ENCODE results near the gene DNAJB9.
"Not testable (repeated sequence)": the region's sequence is repeated elsewhere in the genome, so short reads cannot be mapped to it uniquely, and the experiment has no call there.

DNAJB9 gene

GRCh38 chr7:108569381-108570145 is at the start of gene DNAJB9, which contains the start of gene THAP5:
DNAJB9 (plus strand) TSS chr7:108569874; CDS start chr7:108571727, 1,853 bp downstream.
THAP5 (minus strand) TSS chr7:108569706; CDS start chr7:108569569, 137 bp downstream.
- DNase-seq: peak; percentile 97 to 100 (median 99)

- no peak for DNase-seq
These were observed 46.9 kb upstream of the DNAJB9 start for GRCh38 chr7:108522780-108523179.

- DNase-seq: peak in 2 of 6 experiments; percentile 51 to 61
These were observed 44.2 kb upstream of the DNAJB9 start for GRCh38 chr7:108525327-108525984.

- peak; percentile 99 to 100 (median 100) for DNase-seq
These were observed 43.5 kb upstream of the DNAJB9 start, which contains the start of gene PNPLA8 for GRCh38 chr7:108525985-108526767. PNPLA8 (minus strand) TSS chr7:108526135; CDS start chr7:108515491, 10,644 bp downstream.

GRCh38 chr7:108526768-108527017 is 43.0 kb upstream of the DNAJB9 start:
- no peak for DNase-seq

GRCh38 chr7:108528183-108528712 is 41.4 kb upstream of the DNAJB9 start:
- no peak for DNase-seq

GRCh38 chr7:108529341-108529740 is 40.3 kb upstream of the DNAJB9 start:
- DNase-seq: no peak

GRCh38 chr7:108533712-108534111 is 36.0 kb upstream of the DNAJB9 start:
- DNase-seq: no peak

- no peak for DNase-seq
These were observed 34.4 kb upstream of the DNAJB9 start for GRCh38 chr7:108535257-108535656.

- no peak for DNase-seq
These were observed 33.9 kb upstream of the DNAJB9 start for GRCh38 chr7:108535744-108536143.

GRCh38 chr7:108537229-108537628 is 32.4 kb upstream of the DNAJB9 start:
- DNase-seq: no peak

GRCh38 chr7:108538236-108538635 is 31.4 kb upstream of the DNAJB9 start:
- not testable (repeated sequence) for DNase-seq

GRCh38 chr7:108538685-108539084 is 31.0 kb upstream of the DNAJB9 start:
- DNase-seq: not testable (repeated sequence)

- no peak for DNase-seq
These were observed 28.2 kb upstream of the DNAJB9 start for GRCh38 chr7:108541478-108541877.

- not testable (repeated sequence) for DNase-seq
These were observed 21.4 kb upstream of the DNAJB9 start for GRCh38 chr7:108548141-108548896.

GRCh38 chr7:108556665-108557064 is 13.0 kb upstream of the DNAJB9 start:
- DNase-seq: not testable (repeated sequence)

- no peak for DNase-seq
These were observed 12.5 kb upstream of the DNAJB9 start for GRCh38 chr7:108557191-108557590.

- DNase-seq: no peak
These were observed 12.1 kb upstream of the DNAJB9 start for GRCh38 chr7:108557617-108558016.

- no peak for DNase-seq
These were observed 10.4 kb upstream of the DNAJB9 start for GRCh38 chr7:108559253-108559652.

- no peak for DNase-seq
These were observed 8.5 kb upstream of the DNAJB9 start for GRCh38 chr7:108561047-108561619.

GRCh38 chr7:108565987-108566386 is 3.7 kb upstream of the DNAJB9 start:
- no peak for DNase-seq

GRCh38 chr7:108568801-108569380 is 783 bp upstream of the DNAJB9 start:
- DNase-seq: peak in 1 of 6 experiments; percentile 59
